ENCODE data around the gene TEX51. TPM values are rescaled to one million over a fixed set of nuclear protein-coding genes. Genes with fewer than 3 reads are reported as not detected.

Gene TEX51
- polyA plus RNA-seq, 1 of the 3 experiments (the other 2 are of a cell fraction): not detected

GRCh38 chr2:126905991-126906390, 7.3 kb downstream of the TEX51 start:
- Histone ChIP-seq H3K4me3 (ENCODE audit: low read depth in 2 of 2, low read length in 1 of 2) (no peak overlapping the region), H3K27ac (ENCODE audit: low read depth in 2 of 2, low read length in 1 of 2) (no peak overlapping the region), H3K79me2 (ENCODE audit: insufficient read depth) (no peaks in the 10 kb centered on the region), H3K4me2 (no peak overlapping the region), H4K20me1 (ENCODE audit: insufficient read depth) (no peaks in the 10 kb centered on the region), H3K9me3 (no peaks in the 10 kb centered on the region), H3K27me3 (ENCODE audit: insufficient read depth) (no peaks in the 10 kb centered on the region), H3K9me2 (no peaks in the 10 kb centered on the region), H3K4me1 (ENCODE audit: control insufficient read depth in 1 of 2, insufficient read depth in 2 of 2, low read depth in 1 of 2, low read length in 1 of 2) (peaks cover 0 to 34% of the 10 kb centered on the region in 2 experiments; a peak in 2 of 4 replicates), H3F3A (replicated peaks; ENCODE audit: insufficient read depth) (no peaks in the 10 kb centered on the region), H3K9ac (no peak overlapping the region), H3K36me3 (replicated peaks in 1 of 2; ENCODE audit: control insufficient read depth in 1 of 2, insufficient read depth in 2 of 2, low read length in 1 of 2) (no peaks in the 10 kb centered on the region), H2AFZ (ENCODE audit: low read depth) (no peak overlapping the region)
- ChIA-PET CTCF (interaction anchor here (1.6 kb wide), 1 partner anchor 66 kb away, joined by 4 read pairs; no protein-coding TSS in a partner anchor), POLR2A (no interaction called here)
- WGBS (ENCODE audit: low lambda C conversion rate): 28% methylated on average over 5 of the region's 5 CpGs
- TF ChIP-seq GATA2 (CRISPR knock-in tag; IDR thresholded peaks at IDR 0.05) (no peak), MEF2A (IDR thresholded peaks at IDR 0.05; ENCODE audit: borderline replicate concordance, low read depth) (no peak), GABPA (IDR thresholded peaks at IDR 0.05; ENCODE audit: low read depth) (no peak), PBX3 (IDR thresholded peaks at IDR 0.05) (no peak), MAX (IDR thresholded peaks at IDR 0.05; ENCODE audit: low read depth) (no peak), ZBTB33 (IDR thresholded peaks at IDR 0.05; ENCODE audit: borderline replicate concordance, low read depth) (no peak), RFX5 (IDR thresholded peaks at IDR 0.05; ENCODE audit: low read length) (no peak), USF1 (IDR thresholded peaks at IDR 0.05; ENCODE audit: borderline replicate concordance, low read depth) (no peak), USF2 (IDR thresholded peaks at IDR 0.05; ENCODE audit: borderline replicate concordance, low read depth, low read length) (no peak), ELF1 (IDR thresholded peaks at IDR 0.05) (no peak), FOSL2 (IDR thresholded peaks at IDR 0.05; ENCODE audit: borderline replicate concordance, low read depth) (no peak), TEAD4 (IDR thresholded peaks at IDR 0.05; ENCODE audit: borderline replicate concordance, insufficient read depth) (no peak), TAF1 (IDR thresholded peaks at IDR 0.05; ENCODE audit: borderline replicate concordance, low read depth, low read length) (no peak), SIN3A (IDR thresholded peaks at IDR 0.05; ENCODE audit: borderline replicate concordance, low read depth, low read length) (no peak), YY1 (IDR thresholded peaks at IDR 0.05; ENCODE audit: low read depth) (no peak), POLR2AphosphoS5 (IDR thresholded peaks at IDR 0.05; ENCODE audit: low read depth, low read length) (no peak), REST (IDR thresholded peaks at IDR 0.05; ENCODE audit: low read depth, low read length) (no peak), JUND (IDR thresholded peaks at IDR 0.05) (no peak)
- DNase-seq: no peak

All from SK-N-SH (cell line).